HepG2 (cell line): ENCODE data around the gene PYDC2. TPM values are rescaled to one million over a fixed set of nuclear protein-coding genes. Genes with fewer than 3 reads are reported as not detected.

Source experiments
- ATAC-seq: fragments of 200-7000 bp; cut with Tn5 transposase; 3 replicates; pipeline ENCODE4 v1.9.1; 2020; ENCODE audit warnings: mild to moderate bottlenecking, moderate library complexity
- BruUV-seq: library from RNA; stranded (reverse); fragments of 400-500 nt; replicated peaks from 2 replicates; lab custom pipeline; 2021; lab: Mats Ljungman, UMichigan
- CTCF ChIA-PET: fragments of 300-600 bp; formaldehyde crosslinking; extraction: SDS; loops from one replicate; lab custom pipeline; 2021; ENCODE audit warnings: low total read pairs, inconsistent platforms, low intra/inter-chr PET ratio; lab: Yijun Ruan, JAX
- POLR2A ChIA-PET: fragments of 350-600 bp; sonication (Branson Sonifier 250); formaldehyde crosslinking; loops from one replicate; lab custom pipeline; 2020; ENCODE audit warnings: antibody characterized with exemption, inconsistent platforms; lab: Yijun Ruan, JAX
- DNase-seq: peaks from one replicate; pipeline ENCODE4 v3.0.0-alpha.2; 2015; ENCODE audit warnings: low spot score
- FAIRE-seq: peaks from 3 replicates; lab custom pipeline; 2011; peaks lifted over from hg19 to GRCh38; lab: Jason Lieb, UNC
- H2AFZ ChIP-seq: one replicate; pipeline ENCODE4 v1.6.1; 2011; ENCODE audit warnings: low read length, inconsistent platforms
- H3K27ac ChIP-seq: fragments of 300-600 bp; 3 replicates; pipeline ENCODE4 v1.8.0; 2011; ENCODE audit warnings: mixed run types, mild to moderate bottlenecking, mixed read lengths, low read length, inconsistent platforms; ENCODE audit not compliant: insufficient read depth; ENCODE audit errors: extremely low read length
- H3K27me3 ChIP-seq, 2 experiments: fragments of 200-600 bp in 1 of 2; 2 replicates in 1 of 2; 3 replicates in 1 of 2; pipeline versions ENCODE4 v1.6.0 to v1.8.0; 2011; ENCODE audit warnings: low read length in 2 of 2, mild to moderate bottlenecking in 2 of 2, moderate library complexity in 2 of 2, inconsistent platforms in 1 of 2; ENCODE audit not compliant: insufficient read depth in 2 of 2, control insufficient read depth in 1 of 2
- H3K36me3 ChIP-seq, 2 experiments: fragments of 200-600 bp in 1 of 2; replicated peaks in 1 of 2; 2 replicates in 1 of 2; 3 replicates in 1 of 2; pipeline versions ENCODE4 v1.5.1 to v1.8.0; 2011; ENCODE audit warnings: low read length in 2 of 2, inconsistent platforms in 1 of 2; ENCODE audit not compliant: insufficient read depth in 2 of 2, control insufficient read depth in 1 of 2
- H3K4me1 ChIP-seq: 2 replicates; pipeline ENCODE4 v1.5.1; 2012; ENCODE audit warnings: low read length, inconsistent platforms; ENCODE audit not compliant: insufficient read depth
- H3K4me2 ChIP-seq: 2 replicates; pipeline ENCODE4 v1.6.0; 2011; ENCODE audit warnings: low read depth, low read length, inconsistent platforms
- H3K4me3 ChIP-seq, 3 experiments: fragments of 200-600 bp in 1 of 3; sonication (generic), shearing (Covaris generic) in 1 of 3; replicated peaks in 1 of 3; 2 replicates each; pipeline ENCODE4 v1.5.1; 2011 to 2016; ENCODE audit warnings: low read length in 3 of 3, inconsistent platforms in 2 of 3, low read depth in 2 of 3, mild to moderate bottlenecking in 2 of 3, control low read depth in 1 of 3, mixed read lengths in 1 of 3; ENCODE audit not compliant: insufficient read depth in 1 of 3
- H3K79me2 ChIP-seq: one replicate; pipeline ENCODE4 v1.6.1; 2011; ENCODE audit warnings: low read length, inconsistent platforms; ENCODE audit not compliant: insufficient read depth
- H3K9ac ChIP-seq: 2 replicates; pipeline ENCODE4 v1.6.0; 2011; ENCODE audit warnings: mild to moderate bottlenecking, low read depth, low read length, inconsistent platforms; ENCODE audit not compliant: insufficient read depth
- H3K9me3 ChIP-seq: 2 replicates; pipeline ENCODE4 v1.5.1; 2012; ENCODE audit warnings: mild to moderate bottlenecking, low read length
- H4K20me1 ChIP-seq: 2 replicates; pipeline ENCODE4 v1.6.0; 2011; ENCODE audit warnings: inconsistent platforms, mild to moderate bottlenecking, low read length, moderate library complexity; ENCODE audit not compliant: insufficient read depth
- GTF2F1 ChIP-seq: fragments of 150-350 bp; IDR thresholded peaks from 2 replicates; pipeline ENCODE4 v1.6.1; 2014; ENCODE audit warnings: low read length
- HNF4A ChIP-seq: sonication (generic); formaldehyde crosslinking; IDR thresholded peaks from 2 replicates; pipeline ENCODE4 v1.4.0; 2020; ENCODE audit warnings: missing genetic modification reagents
- SKI ChIP-seq: fragments of 450-650 bp; IDR thresholded peaks from one replicate; pipeline ENCODE4 v1.6.1; 2018; ENCODE audit warnings: mild to moderate bottlenecking; ENCODE audit not compliant: partially characterized antibody
- THYN1 ChIP-seq: sonication (generic); formaldehyde crosslinking; IDR thresholded peaks from 2 replicates; pipeline ENCODE4 v1.8.1; 2023; ENCODE audit warnings: low read depth, mild to moderate bottlenecking, moderate library complexity, missing genetic modification reagents, borderline replicate concordance
- ZNF567 ChIP-seq: sonication (generic); formaldehyde crosslinking; IDR thresholded peaks from 2 replicates; pipeline ENCODE4 v1.8.1; 2023; ENCODE audit warnings: mild to moderate bottlenecking, missing genetic modification reagents, borderline replicate concordance
- ZNF83 ChIP-seq: sonication (generic); formaldehyde crosslinking; IDR thresholded peaks from 2 replicates; pipeline ENCODE4 v1.4.0; 2020; ENCODE audit warnings: missing genetic modification reagents, mild to moderate bottlenecking, borderline replicate concordance
- WGBS: methylation state at CpG from one replicate; pipeline ENCODE4 v1.1.6; 2017; ENCODE audit warnings: low lambda C conversion rate; 5-methylcytosine and 5-hydroxymethylcytosine counted together
- in situ Hi-C: cut with HindIII; loops from 2 replicates; pipeline ENCODE4 v1.10.0; 2017; ENCODE audit warnings: low pct_unique_long_range_greater_than_20kb; ENCODE audit not compliant: extremely low pct_ligation_motif_present
- intact Hi-C: fragments of 100-400 bp; cut with micrococcal nuclease; formaldehyde crosslinking; loops from one replicate; pipeline ENCODE4 v1.10.0; 2022; ENCODE audit not compliant: unreplicated experiment
- polyA plus RNA-seq, 8 experiments: library from polyadenylated mRNA; depleted of rRNA in 3 of 8; stranded (reverse) in 7 of 8; unstranded in 1 of 8; fragments of >200 nt; fragmentation: Illumina TruSeq in 4 of 8; extraction: Trizol in 4 of 8; gene quantifications; 2 replicates each; pipeline versions ENCODE4 v1.2.1 to v1.2.3, GENCODE V29; 2011 to 2016; ENCODE audit warnings: low read depth in 4 of 8, missing spikeins in 1 of 8, mixed read lengths in 1 of 8; ENCODE audit not compliant: insufficient read depth in 1 of 8
- total RNA-seq, 5 experiments: library from RNA; depleted of rRNA; stranded (reverse); fragments of >200 nt; fragmentation: Illumina TruSeq; extraction: Trizol; gene quantifications; 2 replicates each; pipeline ENCODE4 v1.2.3, GENCODE V29; 2016; ENCODE audit warnings: low read depth in 1 of 5
- TF ChIP-seq, protein P1 (sequence below): sonication (generic); formaldehyde crosslinking; IDR thresholded peaks from 2 replicates; pipeline ENCODE4 v1.9.0; 2021; ENCODE audit warnings: missing genetic modification reagents, mild to moderate bottlenecking, borderline replicate concordance

PYDC2 gene
- total and polyA plus RNA-seq, 2 of the 13 experiments (the other 11 are each of a cell fraction or from before 2014, with no cell fraction given): not detected

DNA sequence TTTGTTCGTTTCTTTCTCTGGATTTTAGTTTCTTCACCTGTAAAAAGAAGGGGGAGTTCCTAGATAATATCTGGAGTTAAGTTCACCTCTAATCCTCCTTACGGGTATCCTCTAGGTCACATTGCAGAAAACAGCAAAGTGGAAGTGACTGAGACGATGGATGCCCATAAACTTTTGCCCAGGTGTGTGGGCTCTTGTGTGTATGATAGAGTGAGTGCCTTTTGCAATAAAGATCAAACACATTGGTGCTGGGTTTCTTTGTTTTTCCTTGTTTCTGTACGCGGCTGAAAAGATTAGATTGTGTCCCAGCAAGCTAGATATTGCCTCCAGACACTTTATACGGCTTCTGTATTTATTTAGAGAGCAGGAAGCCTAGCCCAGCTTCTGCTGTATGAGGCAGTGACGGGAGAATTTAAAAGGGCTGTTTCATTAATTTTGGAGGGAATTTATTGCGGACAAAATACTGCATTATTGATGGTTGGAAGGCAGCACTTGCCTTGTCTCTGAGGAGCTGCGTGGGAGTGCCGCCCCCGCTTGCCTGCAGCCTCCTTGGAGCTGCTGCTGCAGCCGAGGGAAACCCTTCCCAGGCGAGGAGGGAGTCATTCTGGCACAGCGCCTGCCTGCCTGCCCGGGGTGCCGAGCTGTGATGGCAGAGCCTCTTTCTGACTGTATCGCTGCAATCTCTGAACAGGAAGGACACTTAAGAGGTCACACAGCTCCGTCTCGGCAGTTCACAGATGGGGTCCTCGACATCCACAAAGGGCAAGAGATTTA lies 38.5 kb downstream of the PYDC2 start:
- H3K4me3 ChIP-seq: no peak overlapping the region
- H3K36me3 ChIP-seq: no peaks in the 10 kb centered on the region
- WGBS: 18% methylated on average over 17 of the region's 20 CpGs
- no peak overlapping the region for H3K4me2 ChIP-seq
- no TSS peak for BruUV-seq
- intact Hi-C loops (no loop called here), in situ Hi-C loops (no loop called here)
- H4K20me1 ChIP-seq: no peaks in the 10 kb centered on the region
- no peaks in the 10 kb centered on the region for H3K27me3 ChIP-seq
- no peak for DNase-seq
- no peaks in the 10 kb centered on the region for H3K79me2 ChIP-seq
- H3K27ac ChIP-seq: no peak overlapping the region
- CTCF ChIA-PET: no interaction called here
- no peak overlapping the region for H3K9ac ChIP-seq
- POLR2A ChIA-PET: no interaction called here
- TF ChIP-seq, protein P1, sequence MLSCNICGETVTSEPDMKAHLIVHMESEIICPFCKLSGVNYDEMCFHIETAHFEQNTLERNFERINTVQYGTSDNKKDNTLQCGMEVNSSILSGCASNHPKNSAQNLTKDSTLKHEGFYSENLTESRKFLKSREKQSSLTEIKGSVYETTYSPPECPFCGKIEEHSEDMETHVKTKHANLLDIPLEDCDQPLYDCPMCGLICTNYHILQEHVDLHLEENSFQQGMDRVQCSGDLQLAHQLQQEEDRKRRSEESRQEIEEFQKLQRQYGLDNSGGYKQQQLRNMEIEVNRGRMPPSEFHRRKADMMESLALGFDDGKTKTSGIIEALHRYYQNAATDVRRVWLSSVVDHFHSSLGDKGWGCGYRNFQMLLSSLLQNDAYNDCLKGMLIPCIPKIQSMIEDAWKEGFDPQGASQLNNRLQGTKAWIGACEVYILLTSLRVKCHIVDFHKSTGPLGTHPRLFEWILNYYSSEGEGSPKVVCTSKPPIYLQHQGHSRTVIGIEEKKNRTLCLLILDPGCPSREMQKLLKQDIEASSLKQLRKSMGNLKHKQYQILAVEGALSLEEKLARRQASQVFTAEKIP (CRISPR knock-in tag): no peak
- no peak for TF ChIP-seq SKI
- TF ChIP-seq GTF2F1: no peak
- TF ChIP-seq HNF4A (CRISPR knock-in tag): no peak
- no peak for TF ChIP-seq THYN1 (CRISPR knock-in tag)
- no peak for TF ChIP-seq ZNF567 (CRISPR knock-in tag)
- no peak for TF ChIP-seq ZNF83 (CRISPR knock-in tag)
- H3K4me1 ChIP-seq: no peaks in the 10 kb centered on the region
- ATAC-seq: no peak
- no peak overlapping the region for H2AFZ ChIP-seq
- FAIRE-seq: no peak
- H3K9me3 ChIP-seq: no peaks in the 10 kb centered on the region
